ENCODE data around the gene DUOX1.

DNA sequence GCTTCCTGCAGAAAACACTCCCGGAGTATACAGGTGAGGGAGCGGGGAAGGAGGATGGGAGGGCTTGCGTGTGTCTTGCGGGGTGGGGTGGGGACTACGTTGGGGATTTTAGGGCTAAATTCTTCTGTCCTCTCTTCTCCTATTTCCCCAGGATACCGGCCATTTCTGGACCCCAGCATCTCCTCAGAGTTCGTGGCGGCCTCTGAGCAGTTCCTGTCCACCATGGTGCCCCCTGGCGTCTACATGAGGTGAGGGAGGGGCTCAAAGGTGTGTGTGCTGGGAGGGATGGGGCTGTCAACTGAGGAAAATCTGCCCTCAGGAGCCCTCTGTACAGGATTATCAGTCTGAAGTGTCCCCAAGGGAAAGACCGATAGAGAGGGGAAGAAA lies 6.6 kb downstream of the DUOX1 start:
- TF ChIP-seq EP300 (IDR thresholded peaks at IDR 0.05), result no peak
- TF ChIP-seq POLR2A (IDR thresholded peaks at IDR 0.05), result no peak
- TF ChIP-seq, protein P1, sequence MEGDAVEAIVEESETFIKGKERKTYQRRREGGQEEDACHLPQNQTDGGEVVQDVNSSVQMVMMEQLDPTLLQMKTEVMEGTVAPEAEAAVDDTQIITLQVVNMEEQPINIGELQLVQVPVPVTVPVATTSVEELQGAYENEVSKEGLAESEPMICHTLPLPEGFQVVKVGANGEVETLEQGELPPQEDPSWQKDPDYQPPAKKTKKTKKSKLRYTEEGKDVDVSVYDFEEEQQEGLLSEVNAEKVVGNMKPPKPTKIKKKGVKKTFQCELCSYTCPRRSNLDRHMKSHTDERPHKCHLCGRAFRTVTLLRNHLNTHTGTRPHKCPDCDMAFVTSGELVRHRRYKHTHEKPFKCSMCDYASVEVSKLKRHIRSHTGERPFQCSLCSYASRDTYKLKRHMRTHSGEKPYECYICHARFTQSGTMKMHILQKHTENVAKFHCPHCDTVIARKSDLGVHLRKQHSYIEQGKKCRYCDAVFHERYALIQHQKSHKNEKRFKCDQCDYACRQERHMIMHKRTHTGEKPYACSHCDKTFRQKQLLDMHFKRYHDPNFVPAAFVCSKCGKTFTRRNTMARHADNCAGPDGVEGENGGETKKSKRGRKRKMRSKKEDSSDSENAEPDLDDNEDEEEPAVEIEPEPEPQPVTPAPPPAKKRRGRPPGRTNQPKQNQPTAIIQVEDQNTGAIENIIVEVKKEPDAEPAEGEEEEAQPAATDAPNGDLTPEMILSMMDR (IDR thresholded peaks at IDR 0.05), result no peak
- TF ChIP-seq POLR2AphosphoS5 (IDR thresholded peaks at IDR 0.05), result no peak
